NCI-H460 (cell line): ENCODE measurements around the gene C17orf58. TPM values are rescaled to one million over a fixed set of nuclear protein-coding genes. Genes with fewer than 3 reads are reported as not detected.
"Not testable (repeated sequence)": the region's sequence is repeated elsewhere in the genome, so short reads cannot be mapped to it uniquely, and the experiment has no call there.

Experiments used
- DNase-seq: peaks from one replicate; pipeline ENCODE4 v3.0.0-alpha.2; 2016; ENCODE audit warnings: low read depth; ENCODE audit errors: extremely low read depth
- small RNA-seq, 2 experiments: library from RNA; depleted of rRNA; stranded (forward); fragments of <200 nt; gene quantifications; one replicate each; pipeline ENCODE3, GENCODE V24; 2014
- total RNA-seq: library from RNA; depleted of rRNA; stranded (reverse); fragments of >200 nt; shearing (Covaris generic); gene quantifications from 2 replicates; pipeline ENCODE4 v1.2.3, GENCODE V29; 2014; rRNA removed

The C17orf58 gene
- total RNA-seq, 1 experiment from 2014 or later, result 45.0 TPM

- not testable (repeated sequence) for DNase-seq
Observed at GRCh38 chr17:67962156-67962555, 34.1 kb downstream of the C17orf58 start.

DNA sequence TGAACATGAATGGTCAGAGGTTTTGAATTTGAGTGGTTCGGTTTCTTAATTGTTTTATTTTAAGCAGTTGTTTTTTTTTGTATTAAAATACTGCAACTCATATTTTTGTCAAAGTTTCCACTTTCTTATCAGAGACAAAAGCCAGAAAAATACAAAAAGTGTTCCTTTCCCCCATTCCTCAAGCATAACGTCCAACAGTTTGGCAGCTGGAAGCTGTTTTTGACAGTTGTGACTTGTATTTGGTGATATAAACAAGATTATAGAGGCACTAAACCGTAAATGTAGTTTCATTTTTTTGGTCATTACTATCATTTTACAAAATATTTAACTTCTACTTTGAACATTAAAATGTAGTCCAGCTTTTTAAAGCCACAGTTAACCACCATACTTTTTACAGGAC lies 36.0 kb downstream of the C17orf58 start:
- DNase-seq, result not testable (repeated sequence)

DNA sequence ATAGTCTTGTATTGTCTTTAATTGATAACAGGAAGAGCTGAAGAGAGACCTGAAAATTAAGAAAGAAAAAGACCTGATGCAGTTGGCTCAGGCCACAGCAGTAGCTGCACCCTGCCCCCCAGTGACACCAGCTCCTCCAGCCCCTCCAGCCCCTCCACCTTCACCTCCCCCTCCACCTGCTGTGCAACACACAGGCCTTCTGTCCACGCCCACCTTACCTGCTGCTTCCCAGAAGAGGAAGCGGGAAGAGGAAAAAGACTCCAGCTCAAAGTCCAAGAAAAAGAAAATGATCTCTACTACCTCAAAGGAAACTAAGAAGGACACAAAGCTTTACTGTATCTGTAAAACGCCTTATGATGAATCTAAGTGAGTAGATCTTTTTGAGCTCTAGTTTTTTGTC lies 36.8 kb downstream of the C17orf58 start:
- DNase-seq, result no peak

DNA sequence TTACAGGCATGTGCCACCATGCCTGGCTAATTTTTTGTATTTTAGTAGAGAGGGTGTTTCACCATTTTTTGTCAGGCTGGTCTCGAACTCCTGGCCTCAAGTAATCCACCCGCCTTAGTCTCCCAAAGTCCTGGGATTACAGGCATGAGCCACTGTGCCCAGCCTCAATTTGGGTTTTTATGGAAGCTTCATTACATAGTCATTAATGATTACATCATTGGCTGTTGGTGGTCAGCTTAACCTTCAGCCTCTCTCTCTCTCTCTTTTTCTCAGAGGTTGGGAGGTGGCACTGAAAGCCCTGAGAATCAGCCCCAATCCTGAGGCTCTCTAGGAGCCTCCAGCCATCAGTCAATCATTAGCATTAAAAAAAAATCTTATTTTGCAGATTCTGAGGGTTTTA lies 45.3 kb downstream of the C17orf58 start:
- DNase-seq, result no peak

DNA sequence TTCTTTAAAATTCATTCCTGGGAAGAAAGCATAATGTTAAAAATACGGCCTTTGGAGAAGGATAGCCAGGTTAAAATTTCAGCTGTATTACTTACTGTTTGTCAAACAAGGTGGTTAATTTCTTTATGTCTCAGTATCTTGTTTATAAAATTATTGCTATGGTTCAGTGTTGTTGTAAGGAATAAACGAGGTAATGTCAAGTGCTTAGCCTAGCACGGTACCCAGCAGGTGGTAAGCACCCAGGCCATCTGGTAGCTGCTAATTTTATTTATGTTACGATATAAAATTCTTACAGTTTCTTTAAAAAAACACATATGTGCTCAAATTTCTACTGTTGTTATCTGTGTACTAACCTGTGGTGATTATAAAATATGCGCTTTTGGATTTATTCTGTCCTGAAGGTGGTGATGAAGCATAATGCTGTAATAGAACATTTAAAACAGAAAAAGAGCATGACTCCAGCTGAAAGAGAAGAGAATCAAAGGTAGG lies 48.9 kb downstream of the C17orf58 start:
- no peak for DNase-seq

DNA sequence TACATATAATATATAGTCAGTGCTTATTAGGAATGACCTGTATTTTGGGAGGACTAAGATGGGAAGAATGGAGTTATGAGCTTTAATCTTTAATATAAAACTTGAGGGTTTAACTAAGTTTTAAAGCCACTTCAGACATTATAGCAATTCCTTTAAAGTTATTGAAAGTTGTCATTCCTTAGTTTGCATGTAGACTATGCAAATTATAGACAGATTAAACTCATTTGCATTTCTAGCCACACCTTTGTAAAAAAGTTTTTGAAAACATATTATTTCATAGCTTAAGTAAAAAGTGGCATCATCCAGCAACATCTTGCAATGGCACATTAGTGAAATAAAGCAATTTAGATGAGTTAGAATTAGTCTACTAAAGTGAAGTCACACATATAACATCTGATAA lies 49.8 kb downstream of the C17orf58 start:
- DNase-seq, result no peak

DNA sequence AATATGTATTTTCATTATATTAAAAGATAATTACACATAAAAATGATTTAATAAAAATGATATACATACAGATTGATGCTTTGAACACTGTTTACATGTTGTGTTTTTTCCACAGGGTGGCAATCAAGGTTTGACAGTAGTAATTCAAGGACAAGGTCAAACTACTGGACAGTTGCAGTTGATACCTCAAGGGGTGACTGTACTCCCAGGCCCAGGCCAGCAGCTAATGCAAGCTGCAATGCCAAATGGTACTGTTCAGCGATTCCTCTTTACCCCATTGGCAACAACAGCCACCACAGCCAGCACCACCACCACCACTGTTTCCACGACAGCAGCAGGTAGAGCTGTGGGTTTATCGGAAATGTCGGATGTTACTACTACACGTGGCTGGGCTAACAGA lies 52.2 kb downstream of the C17orf58 start:
- DNase-seq, result no peak

DNA sequence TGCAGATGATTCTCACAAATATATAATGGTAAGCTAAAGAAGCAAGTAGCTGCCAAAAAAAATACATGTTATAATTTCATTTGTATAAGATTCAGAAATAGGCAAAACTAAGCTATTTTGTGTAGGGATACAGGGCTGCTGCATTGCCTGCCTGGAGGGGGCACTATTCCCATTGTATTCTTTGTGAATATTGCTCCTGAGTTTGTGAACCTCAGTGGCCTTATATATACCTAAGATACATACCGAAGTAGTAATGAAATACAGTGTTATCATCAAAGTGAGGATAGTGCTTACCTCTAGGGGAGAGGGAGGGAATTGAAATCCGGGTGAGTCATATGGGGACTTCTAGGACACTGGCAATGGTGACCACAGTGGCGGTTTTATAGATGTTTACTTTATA lies 53.5 kb downstream of the C17orf58 start:
- no peak for DNase-seq

Small RNAs within 50 kb of the gene (small RNA-seq; reads per million reads assigned to genes)
- gene RN7SL622P, result 0 reads per million in 2 experiments

Other genes starting within 250 kb of the C17orf58 start
- 31.7 and 33.6 TPM in 2 replicates for gene BPTF, start 171.0 kb downstream of the C17orf58 start, total RNA-seq
- 245 and 263 TPM in 2 replicates for gene KPNA2, start 39.3 kb upstream of the C17orf58 start, total RNA-seq